GM21576 (cell line): ENCODE data around the gene OR7G1.
"Not testable (repeated sequence)": the region's sequence is repeated elsewhere in the genome, so short reads cannot be mapped to it uniquely, and the experiment has no call there.

Experiments
- ATAC-seq: cut with Tn5 transposase; IDR thresholded peaks from one replicate; pipeline ENCODE4 v1.9.1; 2021; ENCODE audit warnings: mild to moderate bottlenecking, moderate library complexity; ENCODE audit not compliant: unreplicated experiment

The OR7G1 gene

DNA sequence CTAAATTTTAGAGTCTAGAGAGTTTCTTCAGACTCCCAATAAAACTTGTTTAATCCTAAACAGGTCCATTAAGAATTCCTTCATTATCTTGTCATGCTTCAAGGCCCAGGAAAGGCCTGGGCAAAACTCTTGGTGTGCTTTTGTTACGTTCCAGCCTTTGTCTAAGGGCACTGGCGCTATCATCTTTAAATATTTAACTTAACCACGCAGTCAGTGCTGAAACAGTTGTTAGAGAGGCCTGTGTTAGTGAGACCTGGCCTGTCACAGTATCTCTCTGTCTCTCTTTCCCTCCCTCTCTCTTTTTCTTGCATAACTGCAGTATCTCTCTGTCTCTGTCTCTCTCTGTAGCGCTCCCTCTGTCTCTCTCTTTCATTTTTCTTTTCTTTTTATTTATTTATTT is 36.9 kb downstream of the OR7G1 start:
- no peak for ATAC-seq

DNA sequence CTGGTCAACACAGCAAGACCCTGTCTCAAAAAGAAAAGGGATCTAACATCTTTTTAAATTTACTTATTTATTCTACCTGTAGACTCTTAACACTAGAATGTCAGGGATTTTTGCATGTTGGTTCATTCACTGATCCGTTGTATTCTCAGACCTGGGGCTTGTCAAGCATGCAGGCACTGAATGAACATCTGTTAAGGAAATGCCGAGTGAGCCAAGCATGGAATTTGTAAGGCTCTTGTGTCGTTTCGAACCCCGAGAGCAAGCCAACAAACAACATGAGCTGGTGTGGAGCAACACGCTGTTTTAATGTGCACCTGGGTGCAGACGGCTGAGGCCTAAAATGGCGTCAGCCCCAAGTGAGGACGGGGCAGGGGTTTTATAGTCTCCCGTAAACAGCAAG is 38.7 kb downstream of the OR7G1 start:
- no peak for ATAC-seq

DNA sequence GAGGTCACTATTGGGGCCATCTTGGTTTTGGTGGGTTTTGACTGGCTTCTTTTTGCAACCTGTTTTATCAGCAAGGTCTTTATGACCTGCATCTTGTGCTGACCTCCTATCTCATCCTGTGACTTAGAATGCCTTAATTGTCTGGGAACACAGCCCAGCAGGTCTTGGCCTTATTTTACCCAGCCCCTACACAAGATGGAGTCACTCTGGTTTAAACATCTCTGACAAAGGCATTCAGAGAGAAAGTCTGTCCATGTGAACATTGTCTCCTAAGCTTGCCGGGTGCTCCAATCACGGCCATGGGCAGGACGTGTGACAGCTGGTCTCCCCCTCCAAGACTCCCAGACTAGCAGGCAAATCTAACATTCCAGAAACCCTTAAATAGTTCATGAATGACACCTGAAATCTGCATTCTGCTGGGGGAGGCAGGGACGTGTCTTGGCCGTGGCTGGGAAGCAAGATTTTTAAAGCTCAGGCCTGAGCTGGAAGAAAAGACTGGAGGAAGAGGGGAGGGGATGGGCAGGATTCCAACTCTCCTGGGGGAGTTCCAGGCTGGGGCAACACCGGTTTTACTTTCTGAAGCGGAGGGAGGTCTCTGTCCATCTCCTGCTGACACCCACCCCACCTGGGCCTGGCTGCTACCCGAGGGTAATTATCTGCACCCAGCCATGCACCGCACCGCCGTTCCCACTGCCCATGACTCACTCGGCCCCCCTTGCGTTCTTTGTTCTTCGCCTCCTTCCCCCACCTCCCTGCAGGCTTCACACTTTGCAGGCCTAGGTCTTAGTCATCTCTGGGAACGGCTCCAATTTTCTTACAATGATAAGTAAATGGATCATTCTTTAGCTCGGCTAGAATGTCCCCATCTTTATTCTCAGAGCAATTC is 40.3 kb downstream of the OR7G1 start:
- no peak for ATAC-seq

DNA sequence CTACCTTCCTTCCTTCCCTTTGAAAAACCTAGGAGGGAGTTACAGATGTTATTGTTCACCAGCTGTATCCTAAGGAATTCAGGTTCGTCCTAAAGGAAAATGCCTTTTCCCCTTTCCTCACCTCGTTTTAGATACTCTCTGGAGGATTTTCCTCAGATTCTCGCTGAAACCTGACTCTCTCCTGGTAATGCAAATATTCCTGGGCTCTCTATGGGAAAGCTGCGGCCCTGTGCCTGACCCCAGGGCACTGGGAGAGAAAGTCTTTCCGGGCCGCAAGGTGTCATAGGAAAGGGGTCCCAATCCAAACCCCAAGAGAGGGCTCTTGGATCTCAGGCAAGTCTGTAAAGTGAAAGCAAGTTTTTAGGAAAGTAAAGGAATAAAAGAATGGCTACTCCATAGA is 41.8 kb downstream of the OR7G1 start:
- no peak for ATAC-seq

DNA sequence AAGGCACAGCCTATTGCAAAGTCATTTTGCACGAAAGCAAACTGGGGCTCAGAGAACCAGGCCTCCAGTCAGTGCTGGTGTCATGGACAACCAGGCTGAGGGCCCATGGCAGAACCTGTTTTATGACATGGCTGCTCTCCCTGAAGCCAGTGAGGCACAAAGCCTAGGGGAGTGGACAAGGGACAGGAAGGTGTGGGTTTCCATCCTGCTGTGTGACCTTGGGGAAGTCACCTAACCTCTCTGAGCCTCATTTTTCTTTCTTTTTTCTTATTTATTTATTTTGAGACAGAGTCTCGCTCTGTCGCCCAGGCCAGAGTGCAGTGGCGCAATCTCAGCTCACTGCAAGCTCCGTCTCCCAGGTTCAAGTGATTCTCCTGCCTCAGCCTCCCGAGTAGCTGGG is 43.8 kb downstream of the OR7G1 start:
- not testable (repeated sequence) for ATAC-seq

DNA sequence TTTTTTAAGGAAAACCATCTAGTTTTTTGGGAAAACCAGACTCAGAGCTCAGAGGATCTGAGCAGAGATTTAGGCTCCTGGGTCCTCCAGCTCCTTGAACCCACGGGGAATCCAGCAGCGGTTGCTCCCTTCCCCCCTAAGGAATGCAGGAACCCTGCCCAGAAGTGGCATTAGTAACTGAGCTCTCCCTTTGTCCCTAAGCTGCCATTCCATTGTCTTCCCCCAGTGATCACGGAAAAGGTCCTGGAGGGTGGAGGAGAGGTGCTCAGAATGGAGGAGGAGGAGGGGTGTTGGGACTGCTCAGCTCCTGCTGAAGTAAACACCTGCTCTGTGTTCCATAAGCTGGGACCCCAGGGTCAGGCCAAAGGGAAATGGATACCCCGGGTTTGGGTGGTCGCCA is 45.5 kb downstream of the OR7G1 start:
- no peak for ATAC-seq

DNA sequence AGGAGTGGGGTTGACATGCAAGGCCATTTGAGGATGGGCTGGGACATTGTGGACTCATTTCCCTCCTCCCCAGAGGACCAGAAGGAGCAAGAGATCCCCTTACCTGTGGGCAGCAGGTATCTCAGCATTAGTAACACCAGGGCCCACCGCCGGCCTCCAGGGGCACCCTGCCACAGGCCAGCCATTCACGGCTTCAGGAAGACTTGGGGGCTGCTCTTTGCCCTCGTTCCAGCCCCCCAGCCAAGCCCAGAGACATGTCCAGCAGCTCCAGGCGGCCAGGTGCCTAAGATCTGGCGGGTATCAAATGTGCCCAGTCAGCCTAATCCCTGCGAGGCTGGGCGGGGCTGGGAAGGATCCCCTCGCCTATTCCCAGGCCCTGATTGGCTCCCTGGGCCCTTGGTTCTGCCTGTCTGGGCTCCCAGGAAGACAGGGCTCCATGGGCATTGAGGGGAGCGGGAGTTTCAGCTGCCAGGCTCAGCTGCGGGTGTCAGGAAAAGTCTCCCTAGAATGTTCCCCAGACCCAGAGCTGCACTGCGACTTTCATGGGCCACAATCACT is 50.0 kb downstream of the OR7G1 start:
- ATAC-seq, result no peak
